Measurements from ENCODE around the gene CDK14.

The CDK14 gene

DNA sequence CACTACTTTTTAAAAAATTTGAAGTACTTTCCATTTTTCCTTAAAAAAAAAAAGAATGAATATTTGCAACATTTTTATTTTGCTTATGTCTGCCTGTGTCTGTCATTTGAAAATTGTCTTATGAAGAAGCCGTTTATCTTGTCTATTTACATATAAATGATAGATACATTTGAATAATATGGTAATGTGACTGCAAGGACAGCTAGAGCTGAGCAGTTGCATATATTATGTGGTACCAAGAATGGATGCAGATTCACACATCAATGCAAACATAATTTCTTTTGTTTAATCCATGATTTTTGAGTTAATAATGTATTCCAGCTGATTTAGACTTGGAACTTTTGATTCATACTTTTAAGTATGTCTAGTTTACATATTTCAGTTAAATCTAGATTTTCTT lies 268.0 kb downstream of the CDK14 start:
- H3K4me3 ChIP-seq (replicated peaks; ENCODE audit: low read depth, low read length) = no peak overlapping the region
- no peak for DNase-seq (ENCODE audit: extremely low read depth, low read depth)
- TF ChIP-seq, protein P1, sequence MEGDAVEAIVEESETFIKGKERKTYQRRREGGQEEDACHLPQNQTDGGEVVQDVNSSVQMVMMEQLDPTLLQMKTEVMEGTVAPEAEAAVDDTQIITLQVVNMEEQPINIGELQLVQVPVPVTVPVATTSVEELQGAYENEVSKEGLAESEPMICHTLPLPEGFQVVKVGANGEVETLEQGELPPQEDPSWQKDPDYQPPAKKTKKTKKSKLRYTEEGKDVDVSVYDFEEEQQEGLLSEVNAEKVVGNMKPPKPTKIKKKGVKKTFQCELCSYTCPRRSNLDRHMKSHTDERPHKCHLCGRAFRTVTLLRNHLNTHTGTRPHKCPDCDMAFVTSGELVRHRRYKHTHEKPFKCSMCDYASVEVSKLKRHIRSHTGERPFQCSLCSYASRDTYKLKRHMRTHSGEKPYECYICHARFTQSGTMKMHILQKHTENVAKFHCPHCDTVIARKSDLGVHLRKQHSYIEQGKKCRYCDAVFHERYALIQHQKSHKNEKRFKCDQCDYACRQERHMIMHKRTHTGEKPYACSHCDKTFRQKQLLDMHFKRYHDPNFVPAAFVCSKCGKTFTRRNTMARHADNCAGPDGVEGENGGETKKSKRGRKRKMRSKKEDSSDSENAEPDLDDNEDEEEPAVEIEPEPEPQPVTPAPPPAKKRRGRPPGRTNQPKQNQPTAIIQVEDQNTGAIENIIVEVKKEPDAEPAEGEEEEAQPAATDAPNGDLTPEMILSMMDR (IDR thresholded peaks at IDR 0.05; ENCODE audit: low read depth, low read length, missing control alignments) = no peak

DNA sequence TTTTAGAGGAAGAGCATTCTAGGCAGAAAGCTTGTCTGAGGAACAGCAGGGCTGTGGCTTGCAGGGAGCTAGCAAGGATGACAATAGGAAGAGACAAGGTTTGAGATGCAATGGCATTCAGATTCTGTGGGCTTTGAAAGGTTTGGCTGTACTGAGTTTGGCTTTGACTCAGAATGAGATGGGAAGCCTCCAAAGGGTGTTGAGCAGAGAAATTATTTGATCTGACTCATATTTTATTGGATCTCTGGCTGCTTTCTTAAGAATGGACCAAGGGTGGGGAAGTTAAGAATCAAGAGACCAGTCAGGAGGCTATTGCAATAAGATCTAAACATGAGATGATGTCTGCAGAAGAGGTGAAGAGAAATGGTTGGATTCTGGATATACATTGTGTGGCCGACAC lies 273.2 kb downstream of the CDK14 start:
- no peak for DNase-seq (ENCODE audit: extremely low read depth, low read depth)
- TF ChIP-seq, protein P1 (IDR thresholded peaks at IDR 0.05; ENCODE audit: low read depth, low read length, missing control alignments) = no peak
- H3K4me3 ChIP-seq (replicated peaks; ENCODE audit: low read depth, low read length) = no peak overlapping the region

DNA sequence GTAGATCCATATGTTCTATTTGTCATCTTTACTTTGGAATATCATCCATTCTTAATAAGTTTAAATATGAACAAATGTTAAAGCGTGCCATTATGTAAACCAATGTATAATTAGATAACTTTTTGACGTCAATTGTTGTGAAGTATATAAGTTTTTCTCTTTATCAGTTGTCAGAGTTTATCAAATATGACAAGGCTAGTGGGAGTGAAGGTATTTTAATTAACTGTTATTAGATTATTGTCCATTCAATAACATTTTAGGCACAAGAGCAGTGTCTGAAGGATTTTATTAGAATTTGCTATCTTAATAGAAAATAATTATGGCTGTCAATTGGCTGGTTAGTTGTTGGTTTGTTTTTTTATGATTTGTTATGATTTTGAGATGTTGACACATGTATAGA lies 280.6 kb downstream of the CDK14 start:
- no peak for DNase-seq (ENCODE audit: extremely low read depth, low read depth)
- TF ChIP-seq, protein P1 (IDR thresholded peaks at IDR 0.05; ENCODE audit: low read depth, low read length, missing control alignments) = no peak
- H3K4me3 ChIP-seq (replicated peaks; ENCODE audit: low read depth, low read length) = no peak overlapping the region

DNA sequence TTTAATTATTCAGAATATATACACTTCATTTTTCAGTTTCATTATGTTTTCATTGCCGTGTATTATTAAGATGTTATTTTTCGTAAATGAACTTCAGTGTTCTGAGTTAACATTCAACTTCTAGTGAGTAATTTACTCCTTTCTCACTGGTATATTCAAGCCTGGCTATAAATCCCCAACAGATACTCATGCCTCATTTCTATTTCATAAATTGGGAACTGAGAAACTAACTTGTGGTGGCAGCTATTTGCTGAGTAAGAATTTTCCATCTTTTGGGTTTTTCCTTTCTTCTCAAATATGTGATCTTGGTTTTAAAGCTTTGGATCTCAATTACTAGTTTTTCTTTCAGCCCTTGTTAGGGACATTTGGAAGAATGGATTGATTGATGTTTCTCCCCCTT lies 281.1 kb downstream of the CDK14 start:
- no peak overlapping the region for H3K4me3 ChIP-seq (replicated peaks; ENCODE audit: low read depth, low read length)
- no peak for DNase-seq (ENCODE audit: extremely low read depth, low read depth)
- TF ChIP-seq, protein P1 (IDR thresholded peaks at IDR 0.05; ENCODE audit: low read depth, low read length, missing control alignments) = no peak

DNA sequence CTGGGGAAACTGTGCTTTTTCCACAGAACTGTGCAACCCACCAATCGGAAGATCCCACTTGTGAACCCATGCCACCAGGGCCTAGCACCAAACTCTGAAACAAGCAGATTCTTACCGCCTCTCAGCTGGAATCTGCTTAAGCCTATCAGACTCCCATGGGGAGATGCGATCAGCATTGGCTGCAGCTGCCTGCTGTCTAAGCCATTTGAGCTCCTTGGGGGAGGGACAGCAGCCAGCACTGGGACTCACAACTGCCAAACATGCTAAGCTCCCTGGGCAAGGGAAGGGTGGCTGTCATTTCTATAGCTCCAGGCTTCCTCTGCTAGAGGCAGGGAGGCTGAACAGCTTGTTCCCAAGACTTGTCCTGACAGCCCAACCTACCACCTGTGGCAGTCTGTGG lies 283.8 kb downstream of the CDK14 start:
- H3K4me3 ChIP-seq (replicated peaks; ENCODE audit: low read depth, low read length) = no peak overlapping the region
- TF ChIP-seq, protein P1 (IDR thresholded peaks at IDR 0.05; ENCODE audit: low read depth, low read length, missing control alignments) = no peak
- DNase-seq (ENCODE audit: extremely low read depth, low read depth) = no peak

DNA sequence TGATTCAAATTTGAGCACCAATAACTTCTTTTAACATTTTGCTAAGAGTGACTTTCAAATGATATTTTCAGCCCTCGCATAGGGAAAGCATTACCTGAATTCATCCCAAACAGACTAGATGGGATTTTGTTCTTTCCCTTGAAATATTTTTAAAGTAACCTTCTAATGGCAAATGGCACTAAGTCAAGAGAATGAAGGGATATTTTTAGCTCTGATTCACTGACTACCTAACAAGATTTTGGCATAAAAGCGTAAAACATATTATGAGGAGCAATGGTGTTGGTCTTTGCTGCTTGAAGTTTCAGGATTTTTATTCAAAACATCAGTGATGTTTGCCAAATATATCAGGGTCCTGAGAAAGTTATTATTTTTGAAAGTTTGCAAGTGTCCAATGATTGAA lies 290.3 kb downstream of the CDK14 start:
- H3K4me3 ChIP-seq (replicated peaks; ENCODE audit: low read depth, low read length) = no peak overlapping the region
- TF ChIP-seq, protein P1 (IDR thresholded peaks at IDR 0.05; ENCODE audit: low read depth, low read length, missing control alignments) = no peak
- DNase-seq (ENCODE audit: extremely low read depth, low read depth) = no peak

DNA sequence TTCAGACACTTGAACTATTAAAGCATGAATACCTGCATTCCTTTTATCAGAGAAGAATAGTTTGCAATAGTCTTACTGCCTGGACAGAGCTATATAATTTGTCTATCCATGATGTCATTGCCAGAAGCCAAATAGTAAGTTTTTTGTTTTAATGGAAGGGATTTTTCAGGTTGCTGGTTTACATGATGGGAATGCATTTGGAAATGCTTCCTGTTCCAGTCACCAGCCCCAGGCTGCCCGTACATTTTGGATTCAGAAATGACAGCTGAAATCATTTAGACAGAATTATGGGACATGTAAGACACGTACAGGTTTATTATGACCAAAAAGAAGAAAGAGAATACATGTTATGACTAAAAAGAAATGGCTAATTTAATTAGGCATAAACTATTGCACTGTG lies 293.1 kb downstream of the CDK14 start:
- H3K4me3 ChIP-seq (replicated peaks; ENCODE audit: low read depth, low read length) = no peak overlapping the region
- DNase-seq (ENCODE audit: extremely low read depth, low read depth) = no peak
- TF ChIP-seq, protein P1 (IDR thresholded peaks at IDR 0.05; ENCODE audit: low read depth, low read length, missing control alignments) = no peak
